Superior temporal gyrus (tissue), 1 donor: ENCODE data around the gene GDPGP1.
"Not testable (repeated sequence)": the region's sequence is repeated elsewhere in the genome, so short reads cannot be mapped to it uniquely, and the experiment has no call there.

Experiments used
- DNase-seq: peaks from one replicate; pipeline ENCODE4 v3.0.0-alpha.2; 2016; ENCODE audit errors: extremely low spot score

GDPGP1 gene, protein sequence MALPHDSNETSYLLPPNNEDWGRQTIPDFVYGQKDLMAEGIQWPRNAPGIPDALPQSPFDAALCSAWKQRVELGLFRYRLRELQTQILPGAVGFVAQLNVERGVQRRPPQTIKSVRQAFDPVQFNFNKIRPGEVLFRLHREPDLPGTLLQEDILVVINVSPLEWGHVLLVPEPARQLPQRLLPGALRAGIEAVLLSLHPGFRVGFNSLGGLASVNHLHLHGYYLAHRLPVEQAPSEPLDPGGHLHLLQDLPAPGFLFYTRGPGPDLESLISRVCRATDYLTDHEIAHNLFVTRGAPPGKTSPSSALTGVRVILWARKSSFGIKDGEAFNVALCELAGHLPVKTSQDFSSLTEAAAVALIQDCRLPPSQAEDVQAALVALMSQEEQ

DNA sequence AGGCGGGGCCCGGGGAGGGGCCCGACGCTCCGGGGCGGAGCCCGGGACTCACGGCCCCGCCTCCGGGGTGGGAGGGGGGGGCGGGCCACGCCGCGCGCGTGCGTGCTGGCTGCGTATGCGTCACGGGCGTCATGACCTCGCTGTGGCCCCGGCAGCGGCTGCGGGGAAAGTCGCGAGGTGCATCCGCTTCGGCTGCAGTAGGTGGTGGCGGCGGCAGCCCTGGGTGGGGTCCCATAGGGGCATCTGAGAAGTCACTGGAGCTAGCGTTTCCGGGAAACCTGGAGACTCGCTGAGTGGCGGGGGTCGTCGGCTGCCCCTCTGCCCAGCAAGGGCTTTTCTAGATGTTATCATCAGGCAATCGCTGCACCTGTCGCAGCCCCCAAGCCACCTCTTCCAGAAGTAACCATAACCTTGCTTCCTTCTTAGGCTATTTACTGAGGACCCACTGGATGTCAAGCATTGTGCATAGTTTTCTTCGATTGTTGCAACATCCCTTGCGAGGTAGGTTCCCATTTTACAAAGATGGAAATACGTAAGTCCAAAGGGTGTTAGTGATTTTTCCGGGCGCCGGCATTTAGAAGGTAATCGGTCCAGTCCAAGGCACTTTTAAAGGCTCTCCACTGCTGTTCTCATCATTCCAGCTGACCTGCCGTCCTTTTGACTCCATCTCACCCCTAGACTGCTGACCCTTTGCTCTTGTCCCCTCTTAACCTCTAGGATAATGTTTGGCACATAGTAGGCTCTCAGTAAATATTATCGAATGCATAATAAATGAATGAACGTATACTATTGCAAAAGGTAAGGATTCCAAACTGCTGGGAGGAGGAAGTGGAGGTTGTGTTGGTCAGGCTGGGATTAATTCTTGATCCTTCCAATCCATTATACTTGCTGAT, at the start of gene GDPGP1:
Gene GDPGP1, plus strand, starts transcription at position 114 of the 893 bp plus-strand sequence. CDS start 6,700 bp downstream, outside the sequence.
- DNase-seq = no peak

DNA sequence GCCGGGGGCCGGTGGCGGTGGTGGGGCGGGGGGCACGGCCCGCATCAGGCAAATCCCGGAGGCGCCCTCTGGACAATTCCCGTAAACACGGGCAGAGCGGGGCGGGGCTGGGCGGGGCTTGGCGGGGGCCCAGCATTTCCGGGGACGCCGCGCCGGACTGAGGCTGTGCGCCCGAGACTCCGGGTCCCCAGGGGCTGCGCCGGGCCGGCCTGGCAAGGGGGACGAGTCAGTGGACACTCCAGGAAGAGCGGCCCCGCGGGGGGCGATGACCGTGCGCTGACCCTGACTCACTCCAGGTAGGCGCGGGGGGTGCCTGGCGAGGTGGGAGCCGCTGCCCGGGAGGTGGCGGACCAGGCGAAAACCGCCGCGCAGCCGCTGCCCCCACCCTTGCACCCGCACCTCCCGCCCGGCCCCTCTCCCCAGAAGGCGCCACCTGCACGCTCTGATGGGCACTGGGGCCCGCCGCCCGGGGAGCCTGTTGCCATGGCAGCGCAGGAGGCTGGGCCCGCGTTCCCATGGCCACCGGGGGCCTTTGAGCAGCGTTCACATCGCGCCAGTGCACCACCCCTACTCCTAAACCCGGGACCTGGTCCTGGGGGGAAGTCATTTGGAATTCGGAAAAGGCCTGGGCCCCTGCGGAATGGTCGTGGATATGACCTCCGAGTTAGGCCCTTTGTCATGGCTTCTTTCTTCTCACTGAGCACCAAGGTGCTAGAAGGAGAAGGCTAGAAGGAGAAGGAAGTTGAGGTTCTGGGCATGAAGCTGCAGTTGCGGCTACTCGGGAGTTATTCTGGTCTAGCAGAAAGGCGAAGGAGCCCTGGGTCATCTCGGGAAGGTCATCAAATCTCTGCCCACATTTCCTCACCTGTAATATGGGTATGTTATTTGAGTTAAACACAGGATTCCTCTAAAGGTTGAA, 49.0 kb upstream of the GDPGP1 start:
- peak; percentile 59 for DNase-seq

- DNase-seq = peak; percentile 30
Observed at GRCh38 chr15:90187257-90187868, 46.6 kb upstream of the GDPGP1 start.

DNA sequence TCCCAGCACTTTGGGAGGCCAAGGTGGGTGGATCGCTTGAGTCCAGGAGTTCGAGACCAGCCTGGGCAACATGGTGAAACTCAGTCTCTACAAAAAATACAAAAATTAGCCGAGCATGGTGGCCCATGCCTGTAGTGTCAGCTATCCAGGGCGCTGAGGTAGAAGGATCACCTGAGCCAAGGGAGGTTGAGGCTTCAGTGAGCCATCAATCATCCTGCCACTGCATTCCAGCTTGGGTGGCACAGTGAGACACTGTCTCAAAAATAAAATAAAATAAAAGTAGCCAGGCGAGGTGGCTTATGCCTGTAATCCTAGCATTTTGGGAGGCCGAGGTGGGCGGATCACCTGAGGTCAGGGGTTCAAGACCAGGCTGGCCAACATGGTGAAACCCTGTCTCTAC, 45.9 kb upstream of the GDPGP1 start:
- DNase-seq = not testable (repeated sequence)

- DNase-seq = no peak
Observed at GRCh38 chr15:90188914-90189748, 44.9 kb upstream of the GDPGP1 start.

GRCh38 chr15:90189781-90190467, 44.1 kb upstream of the GDPGP1 start:
- DNase-seq = no peak

GRCh38 chr15:90190606-90191343, 43.2 kb upstream of the GDPGP1 start:
- DNase-seq = no peak

DNA sequence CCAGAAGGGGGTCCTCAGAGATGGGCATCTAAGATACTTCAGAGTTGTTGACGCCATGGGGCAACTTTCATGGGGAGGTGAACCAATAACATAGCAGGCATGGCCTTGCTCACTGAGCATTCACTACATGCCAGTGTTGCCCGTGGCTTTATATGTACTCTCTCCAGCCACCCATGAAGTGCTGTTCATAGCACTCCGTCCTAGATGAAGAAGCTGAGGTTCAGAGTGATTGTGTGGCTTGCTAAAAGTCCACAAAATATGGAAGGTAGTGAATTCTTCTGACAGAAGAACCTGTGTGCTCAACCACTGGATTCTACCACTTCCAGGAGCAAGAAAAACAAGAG, 42.7 kb upstream of the GDPGP1 start:
- no peak for DNase-seq

- peak; percentile 89 for DNase-seq
Observed at GRCh38 chr15:90191794-90192509, 42.1 kb upstream of the GDPGP1 start.

DNA sequence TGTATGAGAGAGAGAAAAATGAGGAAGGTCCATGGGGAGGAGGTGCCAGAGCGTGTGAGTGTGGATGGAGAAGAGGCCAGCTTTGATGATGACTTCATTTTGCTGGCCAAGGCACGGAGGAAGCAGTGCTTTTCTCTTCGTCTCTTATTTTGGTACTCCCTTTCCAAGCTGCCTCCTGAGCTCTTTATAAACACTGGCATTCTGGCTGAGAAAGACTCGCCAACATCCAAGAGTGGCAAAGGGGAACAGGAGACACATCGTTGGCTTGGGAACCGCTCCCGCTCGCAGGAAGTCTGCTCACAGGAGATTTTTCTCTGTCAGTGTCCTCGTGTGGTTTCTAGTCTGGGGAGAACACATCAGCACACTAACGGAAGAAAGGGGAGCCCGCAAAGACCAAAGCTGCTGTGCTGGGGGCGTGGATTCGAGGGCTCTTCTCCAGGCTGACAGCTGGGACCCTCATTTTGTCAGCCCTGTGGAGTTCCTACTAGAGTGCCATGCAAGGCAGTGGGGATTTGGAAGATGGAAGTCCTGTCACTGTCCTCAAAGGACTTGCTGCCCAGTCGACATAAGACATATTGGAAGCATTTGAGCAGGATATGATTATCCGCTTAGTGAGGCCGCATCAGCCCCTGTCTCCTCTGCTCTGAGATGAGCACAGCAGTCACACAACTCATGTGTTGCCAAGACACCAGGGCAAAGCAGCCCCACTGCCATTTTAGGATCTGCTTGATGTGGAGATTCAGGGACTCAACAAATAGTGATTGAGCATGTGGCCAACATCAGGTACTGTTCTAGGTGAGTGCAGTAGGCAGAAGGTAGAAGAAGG, 40.8 kb upstream of the GDPGP1 start:
- DNase-seq = peak; percentile 68

GRCh38 chr15:90194655-90195054, 39.4 kb upstream of the GDPGP1 start:
- no peak for DNase-seq

- DNase-seq = no peak
Observed at GRCh38 chr15:90200534-90201129, 33.4 kb upstream of the GDPGP1 start.

DNA sequence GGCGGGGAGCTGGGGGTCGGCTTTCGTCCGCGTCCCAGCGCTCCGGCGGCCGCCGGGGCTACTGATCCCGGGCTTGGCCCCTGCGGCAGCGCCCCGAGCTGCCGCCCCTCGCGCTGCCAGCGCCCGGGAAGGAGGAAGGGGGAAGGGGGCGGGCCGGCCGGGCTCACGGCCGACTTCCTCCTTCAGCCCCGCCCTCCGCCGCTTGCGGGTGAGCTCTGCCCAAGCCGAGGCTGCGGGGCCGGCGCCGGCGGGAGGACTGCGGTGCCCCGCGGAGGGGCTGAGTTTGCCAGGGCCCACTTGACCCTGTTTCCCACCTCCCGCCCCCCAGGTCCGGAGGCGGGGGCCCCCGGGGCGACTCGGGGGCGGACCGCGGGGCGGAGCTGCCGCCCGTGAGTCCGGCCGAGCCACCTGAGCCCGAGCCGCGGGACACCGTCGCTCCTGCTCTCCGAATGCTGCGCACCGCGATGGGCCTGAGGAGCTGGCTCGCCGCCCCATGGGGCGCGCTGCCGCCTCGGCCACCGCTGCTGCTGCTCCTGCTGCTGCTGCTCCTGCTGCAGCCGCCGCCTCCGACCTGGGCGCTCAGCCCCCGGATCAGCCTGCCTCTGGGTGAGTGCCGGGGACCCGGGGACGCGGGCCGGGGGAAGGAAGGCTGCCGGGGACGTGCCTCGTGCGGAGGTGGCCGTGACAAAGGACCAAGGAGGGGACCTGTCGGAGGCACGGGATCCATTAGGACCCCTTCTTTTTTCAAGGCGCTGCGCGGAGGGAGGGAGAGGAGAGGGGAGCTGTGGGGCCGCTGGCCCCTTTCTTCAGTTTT, 32.7 kb upstream of the GDPGP1 start, which contains the start of gene SEMA4B:
Gene SEMA4B, plus strand, starts transcription at position 201 of the 814 bp plus-strand sequence. Its CDS starts 249 bp downstream, at position 450.
- DNase-seq = peak; percentile 44

GRCh38 chr15:90201944-90202375, 32.0 kb upstream of the GDPGP1 start:
- no peak for DNase-seq

DNA sequence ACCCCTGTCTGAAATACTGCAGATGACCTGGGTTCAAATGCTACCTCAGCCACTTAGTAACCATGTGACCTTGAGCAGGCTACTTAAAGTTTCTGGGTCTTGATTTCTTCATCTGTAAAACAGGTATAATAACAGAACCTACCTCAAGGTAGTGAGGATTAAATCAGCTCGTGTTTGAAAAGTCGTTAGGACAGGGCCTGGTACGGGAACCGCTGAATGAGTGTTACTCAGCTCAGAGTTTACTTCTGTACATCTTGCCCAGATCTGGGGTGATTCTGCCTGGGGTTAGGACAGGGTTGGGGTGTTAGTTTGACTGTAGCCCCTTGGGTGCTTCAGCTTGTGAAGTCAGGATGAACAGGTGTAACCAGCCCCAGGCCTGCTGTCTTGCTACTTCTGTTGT, 31.1 kb upstream of the GDPGP1 start:
- no peak for DNase-seq

GRCh38 chr15:90203473-90203872, 30.5 kb upstream of the GDPGP1 start:
- DNase-seq = no peak
